ENCODE data around the gene IMMP2L.
A peak's percentile ranks its signal among the peaks of the same experiment; 100 is the strongest.

Gene IMMP2L

DNA sequence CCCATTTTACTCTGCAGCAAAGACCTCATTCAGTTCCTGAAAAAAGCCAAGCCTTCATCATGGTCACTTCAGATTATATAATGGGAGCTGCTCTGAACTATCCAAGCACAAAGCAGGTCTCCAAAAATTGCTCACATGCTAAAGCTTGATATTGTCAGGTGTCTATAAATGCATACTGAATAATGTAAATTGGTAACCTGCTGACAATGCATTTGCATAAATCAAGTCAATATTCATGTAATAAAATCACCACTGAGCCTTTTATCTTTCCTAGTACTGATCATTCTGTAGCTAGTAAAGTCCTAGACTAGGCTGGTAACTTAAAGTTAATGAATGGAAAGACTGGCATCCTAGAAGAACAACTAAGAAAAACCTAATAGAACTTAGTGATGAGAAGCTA, 188.3 kb downstream of the IMMP2L start:
- no peak for DNase-seq (ENCODE audit: low read depth)
- no peak overlapping the region for H3K4me3 ChIP-seq (ENCODE audit: control insufficient read depth, low read depth, low read length)
- TF ChIP-seq, protein P1, sequence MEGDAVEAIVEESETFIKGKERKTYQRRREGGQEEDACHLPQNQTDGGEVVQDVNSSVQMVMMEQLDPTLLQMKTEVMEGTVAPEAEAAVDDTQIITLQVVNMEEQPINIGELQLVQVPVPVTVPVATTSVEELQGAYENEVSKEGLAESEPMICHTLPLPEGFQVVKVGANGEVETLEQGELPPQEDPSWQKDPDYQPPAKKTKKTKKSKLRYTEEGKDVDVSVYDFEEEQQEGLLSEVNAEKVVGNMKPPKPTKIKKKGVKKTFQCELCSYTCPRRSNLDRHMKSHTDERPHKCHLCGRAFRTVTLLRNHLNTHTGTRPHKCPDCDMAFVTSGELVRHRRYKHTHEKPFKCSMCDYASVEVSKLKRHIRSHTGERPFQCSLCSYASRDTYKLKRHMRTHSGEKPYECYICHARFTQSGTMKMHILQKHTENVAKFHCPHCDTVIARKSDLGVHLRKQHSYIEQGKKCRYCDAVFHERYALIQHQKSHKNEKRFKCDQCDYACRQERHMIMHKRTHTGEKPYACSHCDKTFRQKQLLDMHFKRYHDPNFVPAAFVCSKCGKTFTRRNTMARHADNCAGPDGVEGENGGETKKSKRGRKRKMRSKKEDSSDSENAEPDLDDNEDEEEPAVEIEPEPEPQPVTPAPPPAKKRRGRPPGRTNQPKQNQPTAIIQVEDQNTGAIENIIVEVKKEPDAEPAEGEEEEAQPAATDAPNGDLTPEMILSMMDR (conservative IDR thresholded peaks at IDR 0.05; ENCODE audit: control insufficient read depth, insufficient read depth, low read depth, low read length): no peak

DNA sequence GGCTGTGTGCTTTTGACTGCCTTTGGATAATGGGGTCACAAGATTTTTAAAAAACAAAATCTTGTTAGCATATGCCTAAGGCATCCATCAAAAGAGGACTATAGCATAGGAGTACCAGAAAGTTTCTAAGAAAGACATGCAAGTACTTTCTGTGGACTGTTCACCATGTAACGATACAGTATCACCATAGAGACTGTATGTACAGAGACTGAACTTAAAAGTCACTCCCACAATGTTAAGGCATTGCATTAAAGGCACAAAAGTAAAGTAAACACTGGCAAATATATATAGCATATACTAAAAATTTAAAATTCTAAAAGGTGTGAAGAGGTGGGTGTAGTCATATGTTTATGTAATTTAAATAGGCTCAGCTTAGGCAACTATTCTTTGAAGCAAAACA, 190.9 kb downstream of the IMMP2L start:
- no peak for DNase-seq (ENCODE audit: low read depth)
- TF ChIP-seq, protein P1 (conservative IDR thresholded peaks at IDR 0.05; ENCODE audit: control insufficient read depth, insufficient read depth, low read depth, low read length): no peak
- H3K4me3 ChIP-seq (ENCODE audit: control insufficient read depth, low read depth, low read length): no peak overlapping the region

DNA sequence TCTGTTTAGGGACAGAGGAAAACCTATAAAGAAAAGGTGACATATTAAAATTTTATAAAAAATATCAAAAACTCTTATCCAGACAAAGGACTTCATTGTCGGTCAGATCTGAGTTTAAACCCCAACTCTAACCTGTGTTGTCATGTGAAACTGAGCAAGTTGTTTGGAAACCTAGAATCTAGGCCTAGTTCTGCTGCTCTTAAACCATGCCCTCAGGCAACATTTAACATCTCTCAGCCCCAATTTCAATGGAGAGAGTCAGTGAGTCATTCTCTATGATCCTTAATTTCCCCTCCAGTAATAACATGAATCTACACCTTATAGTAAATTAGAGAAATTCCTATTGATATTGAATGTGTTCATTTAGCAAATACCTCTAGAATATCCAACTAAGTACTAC, 192.3 kb downstream of the IMMP2L start:
- TF ChIP-seq, protein P1 (conservative IDR thresholded peaks at IDR 0.05; ENCODE audit: control insufficient read depth, insufficient read depth, low read depth, low read length): no peak
- no peak for DNase-seq (ENCODE audit: low read depth)
- H3K4me3 ChIP-seq (ENCODE audit: control insufficient read depth, low read depth, low read length): no peak overlapping the region

DNA sequence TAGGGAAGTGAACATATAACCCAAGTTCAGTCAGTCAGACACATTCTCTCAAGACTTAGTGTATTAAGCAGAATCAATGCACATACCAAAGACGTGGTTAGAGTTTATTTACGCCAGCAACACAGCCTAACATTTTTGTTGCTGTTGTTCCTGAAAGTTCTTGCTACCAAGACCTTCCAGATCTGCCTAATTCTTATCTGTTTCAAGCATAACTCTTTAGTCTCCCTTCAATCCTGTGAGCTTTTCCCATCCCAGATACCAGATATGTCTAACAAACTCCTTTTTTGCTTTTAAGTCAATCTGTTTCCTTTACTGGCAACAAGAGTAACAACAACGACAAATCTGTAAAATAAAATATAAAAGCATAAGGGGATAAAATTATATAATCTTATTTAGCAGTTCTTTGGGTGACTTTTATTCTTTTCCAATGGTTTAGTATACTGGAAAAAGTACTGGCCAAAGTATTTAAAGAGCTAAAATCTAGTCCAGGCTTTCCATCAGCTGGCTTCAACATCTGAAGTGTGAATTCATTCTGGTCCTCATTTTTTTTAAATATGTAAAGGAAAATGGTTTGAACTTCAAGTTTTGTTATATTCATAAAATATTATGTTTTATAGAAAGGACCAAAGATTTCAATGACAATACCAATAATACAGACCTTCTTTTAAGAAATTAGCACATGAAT, 193.8 kb downstream of the IMMP2L start:
- no peak overlapping the region for H3K4me3 ChIP-seq (ENCODE audit: control insufficient read depth, low read depth, low read length)
- DNase-seq (ENCODE audit: low read depth): no peak
- TF ChIP-seq, protein P1 (conservative IDR thresholded peaks at IDR 0.05; ENCODE audit: control insufficient read depth, insufficient read depth, low read depth, low read length): no peak

DNA sequence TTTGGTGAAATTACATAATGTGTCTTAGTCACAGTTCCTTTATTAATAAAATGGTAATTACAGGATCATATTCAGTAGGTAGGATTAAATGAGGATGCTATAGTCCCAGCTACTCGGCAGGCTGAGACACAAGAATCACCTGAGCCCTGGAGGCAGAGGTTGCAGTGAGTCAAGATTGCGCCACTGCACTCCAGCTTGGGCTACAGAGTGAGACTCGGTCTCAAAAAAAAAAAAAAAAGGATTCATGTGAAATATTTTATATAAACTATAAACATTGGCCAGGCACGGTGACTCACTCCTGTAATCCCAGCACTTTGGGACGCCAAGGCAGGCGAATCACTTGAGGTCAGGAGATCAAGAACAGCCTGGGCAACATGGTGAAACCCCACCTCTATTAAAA, 197.9 kb downstream of the IMMP2L start:
- no peak overlapping the region for H3K4me3 ChIP-seq (ENCODE audit: control insufficient read depth, low read depth, low read length)
- DNase-seq (ENCODE audit: low read depth): peak; percentile 67
- TF ChIP-seq, protein P1 (conservative IDR thresholded peaks at IDR 0.05; ENCODE audit: control insufficient read depth, insufficient read depth, low read depth, low read length): no peak

DNA sequence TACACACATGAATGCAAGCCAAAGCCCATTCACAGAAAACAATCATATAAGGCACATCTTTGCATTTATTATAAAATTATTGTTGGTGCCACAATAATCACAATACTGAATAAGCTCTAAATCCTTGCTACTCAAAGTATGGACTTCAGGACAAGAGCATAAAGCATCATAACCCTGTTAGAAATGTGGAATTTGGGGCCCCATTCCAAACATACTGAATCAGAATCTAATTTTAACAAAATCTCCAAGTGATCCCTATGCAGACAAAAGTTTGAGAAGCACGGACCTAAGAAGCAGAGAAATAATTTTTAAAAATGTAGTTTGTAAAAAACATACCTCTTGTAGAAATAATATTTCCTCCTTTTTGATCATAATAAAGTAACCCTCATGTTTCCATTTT, 199.2 kb downstream of the IMMP2L start:
- peak; percentile 21 for DNase-seq (ENCODE audit: low read depth)
- TF ChIP-seq, protein P1 (conservative IDR thresholded peaks at IDR 0.05; ENCODE audit: control insufficient read depth, insufficient read depth, low read depth, low read length): no peak
- H3K4me3 ChIP-seq (ENCODE audit: control insufficient read depth, low read depth, low read length): no peak overlapping the region
